Ishikawa (cell line): ENCODE measurements around the gene ACOX3.
A peak's percentile ranks its signal among the peaks of the same experiment; 100 is the strongest.

ENCODE experiments used
- CEBPB ChIP-seq: IDR thresholded peaks from 2 replicates; pipeline ENCODE4 v1.6.1; 2012
- CREB1 ChIP-seq: IDR thresholded peaks from 2 replicates; pipeline ENCODE4 v1.6.1; 2012; ENCODE audit warnings: low read depth
- EGR1 ChIP-seq: IDR thresholded peaks from 2 replicates; pipeline ENCODE4 v1.6.1; 2012
- EP300 ChIP-seq: IDR thresholded peaks from 2 replicates; pipeline ENCODE4 v1.6.1; 2012; ENCODE audit warnings: borderline replicate concordance
- FOXM1 ChIP-seq: IDR thresholded peaks from 2 replicates; pipeline ENCODE4 v1.6.1; 2012; ENCODE audit warnings: low read depth, borderline replicate concordance
- NFIC ChIP-seq: IDR thresholded peaks from 2 replicates; pipeline ENCODE4 v1.6.1; 2012
- RAD21 ChIP-seq: IDR thresholded peaks from 2 replicates; pipeline ENCODE4 v1.6.1; 2012; ENCODE audit warnings: low read depth
- TAF1 ChIP-seq: IDR thresholded peaks from 2 replicates; pipeline ENCODE4 v1.6.1; 2012; ENCODE audit warnings: low read depth, mild to moderate bottlenecking
- TCF12 ChIP-seq: IDR thresholded peaks from 2 replicates; pipeline ENCODE4 v1.6.1; 2012; ENCODE audit warnings: low read depth
- TEAD4 ChIP-seq: IDR thresholded peaks from 2 replicates; pipeline ENCODE4 v1.6.1; 2012
- YY1 ChIP-seq: IDR thresholded peaks from 2 replicates; pipeline ENCODE4 v1.6.1; 2012; ENCODE audit warnings: low read depth
- ZBTB7A ChIP-seq: IDR thresholded peaks from 2 replicates; pipeline ENCODE4 v1.6.1; 2012; ENCODE audit warnings: low read depth
- TF ChIP-seq, protein P1 (sequence below): IDR thresholded peaks from 2 replicates; pipeline ENCODE4 v1.6.1; 2012; ENCODE audit warnings: low read depth, mild to moderate bottlenecking
- TF ChIP-seq, protein P2 (sequence below): IDR thresholded peaks from 2 replicates; pipeline ENCODE4 v1.6.1; 2012
- TF ChIP-seq, protein P3 (sequence below): IDR thresholded peaks from 2 replicates; pipeline ENCODE4 v1.6.1; 2012

ACOX3 gene

DNA sequence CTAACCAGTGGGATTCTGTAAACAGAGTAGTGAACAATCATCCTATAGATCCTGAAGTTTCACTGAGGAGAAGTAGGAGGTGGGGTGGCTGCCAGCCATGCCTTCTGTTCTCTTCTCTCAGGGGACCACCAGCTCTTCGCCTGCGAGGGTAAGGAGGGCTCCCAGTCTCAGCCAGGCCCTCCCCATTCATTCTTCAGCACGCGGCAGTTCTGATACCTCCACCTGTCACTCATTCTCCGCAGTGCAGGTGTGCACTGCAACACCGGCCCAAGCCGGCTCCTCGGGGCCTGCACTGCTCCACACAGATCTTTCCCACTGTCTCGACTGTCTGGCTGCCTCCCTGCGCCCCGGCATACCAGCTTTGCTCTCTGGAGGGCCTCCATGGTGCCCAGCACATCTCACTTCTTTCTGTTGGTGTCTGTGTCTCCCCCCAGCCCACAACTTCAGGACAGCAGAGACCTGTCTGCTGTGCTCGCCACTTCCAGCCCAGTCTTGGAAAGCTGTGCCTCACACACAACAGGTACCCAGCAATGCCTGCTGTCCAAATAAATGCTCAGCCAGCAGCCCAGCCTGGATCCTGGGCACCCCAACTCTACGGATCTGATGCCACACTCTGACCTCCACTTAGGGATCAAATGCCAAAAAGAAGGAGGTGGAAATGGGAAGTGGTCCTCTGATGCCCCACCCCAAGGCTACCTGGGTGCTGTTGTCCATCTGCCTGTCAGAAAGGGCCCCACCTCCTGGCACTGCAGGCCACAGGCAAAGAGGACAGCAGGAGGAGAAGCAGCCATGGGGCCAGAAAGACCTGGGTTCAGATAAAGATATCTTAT is 29.0 kb downstream of the ACOX3 start:
- TF ChIP-seq YY1: no peak
- TF ChIP-seq TCF12: no peak
- TF ChIP-seq, protein P1, sequence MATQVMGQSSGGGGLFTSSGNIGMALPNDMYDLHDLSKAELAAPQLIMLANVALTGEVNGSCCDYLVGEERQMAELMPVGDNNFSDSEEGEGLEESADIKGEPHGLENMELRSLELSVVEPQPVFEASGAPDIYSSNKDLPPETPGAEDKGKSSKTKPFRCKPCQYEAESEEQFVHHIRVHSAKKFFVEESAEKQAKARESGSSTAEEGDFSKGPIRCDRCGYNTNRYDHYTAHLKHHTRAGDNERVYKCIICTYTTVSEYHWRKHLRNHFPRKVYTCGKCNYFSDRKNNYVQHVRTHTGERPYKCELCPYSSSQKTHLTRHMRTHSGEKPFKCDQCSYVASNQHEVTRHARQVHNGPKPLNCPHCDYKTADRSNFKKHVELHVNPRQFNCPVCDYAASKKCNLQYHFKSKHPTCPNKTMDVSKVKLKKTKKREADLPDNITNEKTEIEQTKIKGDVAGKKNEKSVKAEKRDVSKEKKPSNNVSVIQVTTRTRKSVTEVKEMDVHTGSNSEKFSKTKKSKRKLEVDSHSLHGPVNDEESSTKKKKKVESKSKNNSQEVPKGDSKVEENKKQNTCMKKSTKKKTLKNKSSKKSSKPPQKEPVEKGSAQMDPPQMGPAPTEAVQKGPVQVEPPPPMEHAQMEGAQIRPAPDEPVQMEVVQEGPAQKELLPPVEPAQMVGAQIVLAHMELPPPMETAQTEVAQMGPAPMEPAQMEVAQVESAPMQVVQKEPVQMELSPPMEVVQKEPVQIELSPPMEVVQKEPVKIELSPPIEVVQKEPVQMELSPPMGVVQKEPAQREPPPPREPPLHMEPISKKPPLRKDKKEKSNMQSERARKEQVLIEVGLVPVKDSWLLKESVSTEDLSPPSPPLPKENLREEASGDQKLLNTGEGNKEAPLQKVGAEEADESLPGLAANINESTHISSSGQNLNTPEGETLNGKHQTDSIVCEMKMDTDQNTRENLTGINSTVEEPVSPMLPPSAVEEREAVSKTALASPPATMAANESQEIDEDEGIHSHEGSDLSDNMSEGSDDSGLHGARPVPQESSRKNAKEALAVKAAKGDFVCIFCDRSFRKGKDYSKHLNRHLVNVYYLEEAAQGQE: no peak
- TF ChIP-seq, protein P2, sequence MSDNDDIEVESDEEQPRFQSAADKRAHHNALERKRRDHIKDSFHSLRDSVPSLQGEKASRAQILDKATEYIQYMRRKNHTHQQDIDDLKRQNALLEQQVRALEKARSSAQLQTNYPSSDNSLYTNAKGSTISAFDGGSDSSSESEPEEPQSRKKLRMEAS: no peak
- TF ChIP-seq FOXM1: no peak

DNA sequence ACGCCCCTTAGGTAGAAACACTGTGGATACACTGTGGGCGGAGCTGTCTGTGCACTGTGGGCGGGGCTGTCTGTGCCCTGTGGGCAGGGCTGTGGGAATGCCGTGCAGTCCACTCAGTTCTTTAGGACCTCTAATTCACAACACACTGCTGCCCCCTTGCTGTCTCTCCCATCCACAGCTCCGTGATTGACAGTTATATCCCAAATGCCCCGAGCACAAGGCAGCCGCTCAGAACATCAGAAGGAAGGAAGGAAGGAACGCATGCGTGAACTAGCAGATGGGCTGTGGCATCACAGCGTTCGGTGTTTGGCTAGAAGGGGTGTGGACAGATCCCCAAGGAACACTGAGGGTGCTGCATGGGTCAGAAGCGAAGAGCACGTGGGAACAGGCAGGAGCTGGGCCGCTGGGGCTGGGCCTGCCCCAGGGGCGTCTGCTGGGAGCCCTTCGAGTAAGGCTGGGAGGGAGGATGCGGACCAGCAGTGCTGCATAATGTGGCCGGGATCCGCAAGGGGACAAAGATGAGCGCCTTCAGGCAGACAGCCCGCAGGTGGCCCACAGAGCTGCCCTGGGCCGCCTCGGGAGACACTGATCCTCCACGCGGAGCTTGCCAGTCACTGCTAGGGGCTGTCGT is 29.8 kb downstream of the ACOX3 start:
- TF ChIP-seq RAD21: peak; percentile 45; the same call in 1 of the 2 replicates
- TF ChIP-seq, protein P1: no peak

DNA sequence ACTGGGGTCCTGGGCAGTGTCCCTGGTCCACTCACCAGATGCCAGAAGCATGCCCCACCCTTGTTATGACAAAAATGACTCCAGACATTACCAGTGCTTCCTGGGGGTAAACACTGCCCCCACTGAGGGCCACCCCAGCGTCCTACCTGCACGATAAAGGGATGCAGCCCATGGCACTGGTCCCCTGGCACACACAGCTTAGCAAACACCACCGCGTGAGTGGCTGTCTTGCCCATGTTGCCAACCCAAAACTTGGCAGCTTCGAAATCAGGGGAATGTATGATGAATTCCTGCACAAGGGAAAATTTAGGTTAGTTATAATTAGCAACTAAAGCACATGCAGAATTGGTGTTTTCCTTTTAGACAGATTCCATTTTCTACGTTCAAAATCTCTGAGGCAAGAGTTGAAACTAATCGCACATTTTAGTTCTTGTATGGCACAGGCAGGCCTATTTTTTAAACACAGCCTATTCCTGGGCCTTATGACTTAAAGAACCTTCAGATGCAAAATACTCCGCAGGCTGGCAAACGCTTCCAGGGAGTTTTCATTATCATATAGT is 30.4 kb downstream of the ACOX3 start:
- TF ChIP-seq YY1 (no peak), EP300 (no peak), CREB1 (no peak), FOXM1 (no peak), ZBTB7A (no peak), CEBPB (no peak), RAD21 (no peak), TCF12 (no peak), NFIC (no peak), TEAD4 (no peak), TAF1 (no peak), EGR1 (no peak)
- TF ChIP-seq, protein P2: no peak
- TF ChIP-seq, protein P3, sequence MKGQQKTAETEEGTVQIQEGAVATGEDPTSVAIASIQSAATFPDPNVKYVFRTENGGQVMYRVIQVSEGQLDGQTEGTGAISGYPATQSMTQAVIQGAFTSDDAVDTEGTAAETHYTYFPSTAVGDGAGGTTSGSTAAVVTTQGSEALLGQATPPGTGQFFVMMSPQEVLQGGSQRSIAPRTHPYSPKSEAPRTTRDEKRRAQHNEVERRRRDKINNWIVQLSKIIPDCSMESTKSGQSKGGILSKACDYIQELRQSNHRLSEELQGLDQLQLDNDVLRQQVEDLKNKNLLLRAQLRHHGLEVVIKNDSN: no peak
- TF ChIP-seq, protein P1: no peak

DNA sequence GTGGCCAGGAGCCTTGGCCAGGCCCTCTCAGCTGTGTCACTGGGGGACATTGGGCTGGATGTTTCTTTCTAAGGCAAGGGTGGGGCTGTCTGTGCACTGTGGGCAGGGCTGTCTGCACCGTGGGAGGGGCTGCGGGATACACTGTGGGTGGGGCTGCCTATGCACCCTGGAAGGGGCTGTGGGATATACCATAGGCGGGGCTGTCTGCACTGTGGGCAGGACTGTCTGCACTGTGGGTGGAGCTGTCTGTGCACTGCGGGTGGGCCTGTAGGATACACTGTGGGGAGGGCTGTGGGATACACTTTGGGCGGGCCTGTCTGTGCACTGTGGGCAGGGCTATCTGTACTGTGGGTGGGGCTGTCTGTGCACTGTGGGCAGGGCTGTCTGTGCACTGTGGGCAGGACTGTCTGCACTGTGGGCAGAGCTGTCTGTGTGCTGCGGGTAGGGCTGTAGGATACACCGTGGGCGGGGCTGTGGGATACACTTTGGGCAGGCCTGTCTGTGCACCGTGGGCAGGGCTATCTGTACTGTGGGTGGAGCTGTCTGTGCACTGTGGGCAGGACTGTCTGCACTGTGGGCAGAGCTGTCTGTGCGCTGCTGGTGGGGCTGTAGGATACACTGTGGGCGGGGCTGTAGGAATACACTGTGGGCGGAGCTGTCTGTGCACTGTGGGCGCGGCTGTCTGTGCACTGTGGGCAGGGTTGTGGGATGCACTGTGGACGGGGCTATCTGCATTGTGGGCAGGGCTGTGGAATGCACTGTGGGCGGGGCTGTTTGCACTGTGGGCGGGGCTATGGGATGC is 31.1 kb downstream of the ACOX3 start:
- TF ChIP-seq, protein P3: no peak
- TF ChIP-seq, protein P2: no peak
- no peak for TF ChIP-seq CREB1
- TF ChIP-seq EGR1: no peak
- TF ChIP-seq, protein P1: no peak
- no peak for TF ChIP-seq NFIC
- TF ChIP-seq CEBPB: no peak
- TF ChIP-seq ZBTB7A: no peak
- no peak for TF ChIP-seq RAD21
- TF ChIP-seq YY1: no peak
- TF ChIP-seq FOXM1: no peak
- TF ChIP-seq TEAD4: no peak
- no peak for TF ChIP-seq TAF1
- TF ChIP-seq EP300: no peak
- no peak for TF ChIP-seq TCF12
